HCT116 (cell line): Measurements from ENCODE around the gene ITGAV. TPM values are rescaled to one million over a fixed set of nuclear protein-coding genes. Genes with fewer than 3 reads are reported as not detected.

Source experiments
- ATAC-seq: fragments of 200-7000 bp; cut with Tn5 transposase; 2 replicates; pipeline ENCODE4 v1.9.1; 2020; ENCODE audit warnings: mild to moderate bottlenecking, moderate library complexity
- BruUV-seq: library from RNA; stranded (reverse); fragments of 400-500 nt; replicated peaks from 2 replicates; lab custom pipeline; 2021; lab: Mats Ljungman, UMichigan
- CTCF ChIA-PET: fragments of 300-600 bp; sonication (Branson Sonifier 250); formaldehyde crosslinking; loops from one replicate; lab custom pipeline; 2021; ENCODE audit warnings: antibody characterized with exemption; lab: Charles Lee
- POLR2A ChIA-PET: fragments of 300-600, 350-600 bp; sonication (Branson Sonifier 250); formaldehyde crosslinking; loops from one replicate; lab custom pipeline; 2021; ENCODE audit warnings: antibody characterized with exemption; lab: Charles Lee
- RAD21 ChIA-PET, 2 experiments: fragments of 300-600 bp; sonication (Branson Sonifier 250); formaldehyde crosslinking; loops; one replicate each; lab custom pipeline; 2023; ENCODE audit warnings: low total read pairs in 2 of 2; ENCODE audit not compliant: uncharacterized antibody in 2 of 2, unreplicated experiment in 2 of 2, low non-redundant PET in 1 of 2; lab: Charles Lee
- DNase-seq: peaks from one replicate; pipeline ENCODE4 v3.0.0-alpha.2; 2010; ENCODE audit warnings: low read depth, low spot score
- H2AFZ ChIP-seq: fragments of 200-600 bp; shearing (Covaris generic), sonication (generic); 2 replicates; pipeline ENCODE4 v1.6.1; 2017; ENCODE audit warnings: low read depth, mixed run types, mixed read lengths, antibody characterized with exemption, low read length; ENCODE audit not compliant: poor library complexity, severe bottlenecking
- H3K27ac ChIP-seq: 2 replicates; pipeline ENCODE4 v1.5.1; 2012; ENCODE audit warnings: low read depth, low read length
- H3K27me3 ChIP-seq: fragments of 200-600 bp; sonication (generic); 2 replicates; pipeline ENCODE4 v1.6.1; 2016; ENCODE audit warnings: mixed run types, low read length, mixed read lengths; ENCODE audit not compliant: insufficient read depth
- H3K36me3 ChIP-seq, 2 experiments: fragments of 200-500 bp in 1 of 2; fragments of 200-600 bp in 1 of 2; sonication (Bioruptor generic) in 1 of 2; sonication (generic) in 1 of 2; 2 replicates each; pipeline versions ENCODE4 v1.5.1 to v1.6.1; 2014 to 2016; ENCODE audit warnings: low read length in 2 of 2, inconsistent platforms in 1 of 2, mixed read lengths in 1 of 2, mixed run types in 1 of 2; ENCODE audit not compliant: insufficient read depth in 2 of 2, control insufficient read depth in 1 of 2
- H3K4me1 ChIP-seq, 2 experiments: fragments of 200-600 bp in 1 of 2; sonication (generic) in 1 of 2; 2 replicates each; pipeline versions ENCODE4 v1.5.1 to v1.6.1; 2012 to 2017; ENCODE audit warnings: low read length in 2 of 2, inconsistent platforms in 1 of 2, mild to moderate bottlenecking in 1 of 2, mixed read lengths in 1 of 2, mixed run types in 1 of 2, moderate library complexity in 1 of 2; ENCODE audit not compliant: insufficient read depth in 2 of 2, control insufficient read depth in 1 of 2
- H3K4me2 ChIP-seq: fragments of 200-600 bp; sonication (generic); 2 replicates; pipeline ENCODE4 v1.6.1; 2017; ENCODE audit warnings: mixed run types, low read length, mixed read lengths
- H3K4me3 ChIP-seq, 2 experiments: fragments of 200-600 bp in 1 of 2; sonication (generic) in 1 of 2; replicated peaks in 1 of 2; 2 replicates each; pipeline ENCODE4 v1.5.1; 2011 to 2016; ENCODE audit warnings: low read length in 2 of 2, control low read depth in 1 of 2, low read depth in 1 of 2, mild to moderate bottlenecking in 1 of 2, mixed read lengths in 1 of 2, mixed run types in 1 of 2
- H3K79me2 ChIP-seq: fragments of 200-600 bp; sonication (generic); 2 replicates; pipeline ENCODE4 v1.6.1; 2017; ENCODE audit warnings: mild to moderate bottlenecking, mixed run types, low read length, moderate library complexity, mixed read lengths; ENCODE audit not compliant: insufficient read depth
- H3K9ac ChIP-seq: fragments of 200-600 bp; sonication (generic); 2 replicates; pipeline ENCODE4 v1.6.1; 2016; ENCODE audit warnings: low read length, mixed read lengths
- H3K9me2 ChIP-seq: fragments of 200-600 bp; sonication (generic), shearing (Covaris generic); 2 replicates; pipeline ENCODE4 v1.6.1; 2017; ENCODE audit warnings: mixed run types, mild to moderate bottlenecking, moderate library complexity; ENCODE audit not compliant: insufficient read depth
- H3K9me3 ChIP-seq, 2 experiments: fragments of 200-500 bp in 1 of 2; fragments of 200-600 bp in 1 of 2; sonication (Bioruptor generic) in 1 of 2; sonication (generic) in 1 of 2; 2 replicates each; pipeline ENCODE4 v1.6.1; 2014 to 2017; ENCODE audit warnings: low read length in 2 of 2, mixed read lengths in 2 of 2, inconsistent platforms in 1 of 2, low read depth in 1 of 2, mild to moderate bottlenecking in 1 of 2, mixed run types in 1 of 2, moderate library complexity in 1 of 2; ENCODE audit not compliant: control insufficient read depth in 1 of 2, insufficient read depth in 1 of 2
- H4K20me1 ChIP-seq: fragments of 200-600 bp; sonication (generic), shearing (Covaris generic); 2 replicates; pipeline ENCODE4 v1.6.1; 2017; ENCODE audit warnings: mixed run types, mild to moderate bottlenecking, moderate library complexity; ENCODE audit not compliant: insufficient read depth
- ATF3 ChIP-seq: IDR thresholded peaks from 2 replicates; pipeline ENCODE4 v1.6.1; 2012
- CEBPB ChIP-seq: IDR thresholded peaks from 2 replicates; pipeline ENCODE4 v1.6.1; 2012; ENCODE audit warnings: low read depth
- EGR1 ChIP-seq: IDR thresholded peaks from 2 replicates; pipeline ENCODE4 v1.6.1; 2012; ENCODE audit warnings: low read depth
- MAX ChIP-seq: IDR thresholded peaks from 2 replicates; pipeline ENCODE4 v1.6.1; 2012
- RAD21 ChIP-seq: IDR thresholded peaks from 2 replicates; pipeline ENCODE4 v1.6.1; 2012; ENCODE audit warnings: low read depth, mild to moderate bottlenecking
- REST ChIP-seq: IDR thresholded peaks from 2 replicates; pipeline ENCODE4 v1.6.1; 2012; ENCODE audit warnings: low read depth
- ZBTB33 ChIP-seq: IDR thresholded peaks from 2 replicates; pipeline ENCODE4 v1.6.1; 2011; ENCODE audit warnings: mild to moderate bottlenecking, low read length, moderate library complexity; ENCODE audit not compliant: insufficient replicate concordance; ENCODE audit errors: extremely low read depth
- intact Hi-C: fragments of 100-400 bp; cut with micrococcal nuclease; formaldehyde crosslinking; loops from 2 replicates; pipeline ENCODE4 v1.10.0; 2022
- total RNA-seq: library from RNA; stranded (reverse); gene quantifications from one replicate; pipeline ENCODE4 v1.2.1, GENCODE V29; 2021; ENCODE audit not compliant: unreplicated experiment

The ITGAV gene
- total RNA-seq, 1 experiment from 2014 or later = 36.3 TPM

GRCh38 chr2:186623084-186623483, 33.2 kb downstream of the ITGAV start:
- Histone ChIP-seq H2AFZ (no peak overlapping the region), H4K20me1 (no peaks in the 10 kb centered on the region)
- no TSS peak for BruUV-seq

GRCh38 chr2:186624276-186624675, 34.4 kb downstream of the ITGAV start:
- no peaks in the 10 kb centered on the region for H3K4me1 ChIP-seq
- H3K36me3 ChIP-seq = no peaks in the 10 kb centered on the region
- no peak overlapping the region for H3K9ac ChIP-seq
- RAD21 ChIA-PET = no interaction called here
- H3K27ac ChIP-seq = no peak overlapping the region
- H2AFZ ChIP-seq = no peak overlapping the region
- ATAC-seq = no peak
- no peaks in the 10 kb centered on the region for H3K9me3 ChIP-seq
- no peaks in the 10 kb centered on the region for H3K79me2 ChIP-seq
- no peaks in the 10 kb centered on the region for H3K27me3 ChIP-seq
- CTCF ChIA-PET = no interaction called here
- no peak overlapping the region for H3K4me3 ChIP-seq
- BruUV-seq = no TSS peak
- no peak overlapping the region for H3K4me2 ChIP-seq
- intact Hi-C loops = no loop called here
- DNase-seq = no peak
- TF ChIP-seq RAD21 = no peak
- TF ChIP-seq CEBPB = no peak
- TF ChIP-seq ATF3 = no peak
- TF ChIP-seq REST = no peak
- TF ChIP-seq EGR1 = no peak
- no peak for TF ChIP-seq MAX
- TF ChIP-seq ZBTB33 = no peak
- no peaks in the 10 kb centered on the region for H3K9me2 ChIP-seq
- no peaks in the 10 kb centered on the region for H4K20me1 ChIP-seq
- POLR2A ChIA-PET = no interaction called here

More at GRCh38 chr2:186623084-186623483, 33.2 kb downstream of the ITGAV start:
- Histone ChIP-seq H3K4me2 (no peak overlapping the region), H3K36me3 (no peaks in the 10 kb centered on the region), H3K79me2 (no peaks in the 10 kb centered on the region), H3K27me3 (no peaks in the 10 kb centered on the region), H3K4me3 (no peak overlapping the region), H3K27ac (no peak overlapping the region), H3K9me2 (no peaks in the 10 kb centered on the region), H3K9me3 (no peaks in the 10 kb centered on the region), H3K4me1 (no peaks in the 10 kb centered on the region), H3K9ac (no peak overlapping the region)
- ChIA-PET POLR2A (no interaction called here), CTCF (no interaction called here), RAD21 (no interaction called here)
- intact Hi-C loops = no loop called here
- ATAC-seq = no peak
- no peak for DNase-seq
- no peak for TF ChIP-seq ATF3
